Measurements from ENCODE around the gene GOLGA5. TPM values are rescaled to one million over a fixed set of nuclear protein-coding genes. Genes with fewer than 3 reads are reported as not detected.

The GOLGA5 gene
- total RNA-seq, 3 donors from 2014 or later (not counting 1 experiment from before 2014, with no cell fraction given) = 11.5 to 21.0 (median 17.1) TPM

- Mint-ChIP-seq H3K4me3 (peak overlapping the region; percentile 79), H3K27ac (no peak overlapping the region), H3K9me3 (no peaks in the 10 kb centered on the region), H3K27me3 (ENCODE audit: low read depth in 2 of 2) (peaks cover 74 to 83% of the 10 kb centered on the region in 2 donors), H3K36me3 (peaks cover 6% of the 10 kb centered on the region), H3K4me1 (peaks cover 34 to 48% of the 10 kb centered on the region in 2 donors)
- Histone ChIP-seq H3K9me3 (ENCODE audit: control insufficient read depth, insufficient read depth, low read length) (no peaks in the 10 kb centered on the region), H3K4me1 (ENCODE audit: control insufficient read depth, insufficient read depth, low read length) (peaks cover 29% of the 10 kb centered on the region), H3K36me3 (ENCODE audit: control insufficient read depth, insufficient read depth, low read length) (no peaks in the 10 kb centered on the region), H3K4me3 (ENCODE audit: low read length) (peak overlapping the region; percentile 19), H3K27me3 (ENCODE audit: control insufficient read depth, insufficient read depth, low read length) (peaks cover 36% of the 10 kb centered on the region), H3K27ac (ENCODE audit: low read length) (no peak overlapping the region)
- WGBS (ENCODE audit: insufficient coverage) = 29% methylated on average over 5 of the region's 5 CpGs
- ATAC-seq = no peak
- no peak for TF ChIP-seq CTCF (IDR thresholded peaks at IDR 0.05)
- DNase-seq = peak in 1 of 2 donors; percentile 15
- intact Hi-C loops (cut with micrococcal nuclease) = loop anchor here (2.0 kb wide), 1 partner anchor 34 kb away; no protein-coding TSS in a partner anchor
Measured at GRCh38 chr14:92750994-92751400, 43.1 kb upstream of the GOLGA5 start.

- 57% methylated on average over 4 of the region's 4 CpGs for WGBS (ENCODE audit: insufficient coverage)
- no peaks in the 10 kb centered on the region for H3K9me3 Mint-ChIP-seq
- peaks cover 66 to 75% of the 10 kb centered on the region in 2 donors for H3K27me3 Mint-ChIP-seq (ENCODE audit: low read depth in 2 of 2)
- Histone ChIP-seq H3K36me3 (ENCODE audit: control insufficient read depth, insufficient read depth, low read length) (no peaks in the 10 kb centered on the region), H3K27me3 (ENCODE audit: control insufficient read depth, insufficient read depth, low read length) (peaks cover 32% of the 10 kb centered on the region), H3K27ac (ENCODE audit: low read length) (no peak overlapping the region), H3K4me3 (ENCODE audit: low read length) (no peak overlapping the region), H3K4me1 (ENCODE audit: control insufficient read depth, insufficient read depth, low read length) (peaks cover 29% of the 10 kb centered on the region), H3K9me3 (ENCODE audit: control insufficient read depth, insufficient read depth, low read length) (no peaks in the 10 kb centered on the region)
- intact Hi-C loops (cut with micrococcal nuclease) = loop anchor here (2.0 kb wide), 1 partner anchor 35 kb away; no protein-coding TSS in a partner anchor
- peak; percentile 25 to 44 (median 34) for ATAC-seq
- H3K27ac Mint-ChIP-seq = no peak overlapping the region
- peak in 1 of 2 donors; percentile 7 for DNase-seq
- peaks cover 6% of the 10 kb centered on the region for H3K36me3 Mint-ChIP-seq
- peaks cover 34 to 48% of the 10 kb centered on the region in 2 donors for H3K4me1 Mint-ChIP-seq
- H3K4me3 Mint-ChIP-seq = no peak overlapping the region
- no peak for TF ChIP-seq CTCF (IDR thresholded peaks at IDR 0.05)
Measured at GRCh38 chr14:92751819-92752218, 42.3 kb upstream of the GOLGA5 start.

- Mint-ChIP-seq H3K9me3 (no peaks in the 10 kb centered on the region), H3K36me3 (no peaks in the 10 kb centered on the region), H3K4me1 (peaks cover 26 to 40% of the 10 kb centered on the region in 2 donors), H3K4me3 (no peak overlapping the region), H3K27ac (no peak overlapping the region), H3K27me3 (ENCODE audit: low read depth in 2 of 2) (peaks cover 56 to 61% of the 10 kb centered on the region in 2 donors)
- Histone ChIP-seq H3K4me3 (ENCODE audit: low read length) (no peak overlapping the region), H3K36me3 (ENCODE audit: control insufficient read depth, insufficient read depth, low read length) (no peaks in the 10 kb centered on the region), H3K4me1 (ENCODE audit: control insufficient read depth, insufficient read depth, low read length) (peaks cover 24% of the 10 kb centered on the region), H3K9me3 (ENCODE audit: control insufficient read depth, insufficient read depth, low read length) (no peaks in the 10 kb centered on the region), H3K27ac (ENCODE audit: low read length) (no peak overlapping the region), H3K27me3 (ENCODE audit: control insufficient read depth, insufficient read depth, low read length) (peaks cover 23% of the 10 kb centered on the region)
- no peak for TF ChIP-seq CTCF (IDR thresholded peaks at IDR 0.05)
- 38% methylated on average over 3 of the region's 5 CpGs for WGBS (ENCODE audit: insufficient coverage)
- no peak for ATAC-seq
- no peak for DNase-seq
- intact Hi-C loops (cut with micrococcal nuclease) = no loop called here
Measured at GRCh38 chr14:92753250-92753649, 40.9 kb upstream of the GOLGA5 start.

- peaks cover 15 to 24% of the 10 kb centered on the region in 2 donors for H3K4me1 Mint-ChIP-seq
- H3K27me3 Mint-ChIP-seq (ENCODE audit: low read depth in 2 of 2) = peaks cover 41 to 50% of the 10 kb centered on the region in 2 donors
- H3K36me3 Mint-ChIP-seq = no peaks in the 10 kb centered on the region
Measured at GRCh38 chr14:92754966-92755365, 39.1 kb upstream of the GOLGA5 start.

More at GRCh38 chr14:92754966-92755365, 39.1 kb upstream of the GOLGA5 start:
- Mint-ChIP-seq H3K9me3 (no peaks in the 10 kb centered on the region), H3K4me3 (no peak overlapping the region), H3K27ac (no peak overlapping the region)
- intact Hi-C loops (cut with micrococcal nuclease) = no loop called here
- no peaks in the 10 kb centered on the region for H3K36me3 ChIP-seq (ENCODE audit: control insufficient read depth, insufficient read depth, low read length)
- peaks cover 19% of the 10 kb centered on the region for H3K4me1 ChIP-seq (ENCODE audit: control insufficient read depth, insufficient read depth, low read length)
- peaks cover 11% of the 10 kb centered on the region for H3K27me3 ChIP-seq (ENCODE audit: control insufficient read depth, insufficient read depth, low read length)
- WGBS (ENCODE audit: insufficient coverage) = 100% methylated on average over 1 of the region's 1 CpG
- DNase-seq (no peak), ATAC-seq (no peak)
- H3K27ac ChIP-seq (ENCODE audit: low read length) = no peak overlapping the region
- H3K9me3 ChIP-seq (ENCODE audit: control insufficient read depth, insufficient read depth, low read length) = no peaks in the 10 kb centered on the region
- H3K4me3 ChIP-seq (ENCODE audit: low read length) = no peak overlapping the region
- no peak for TF ChIP-seq CTCF (IDR thresholded peaks at IDR 0.05)
